DMS 273 (cell line): ENCODE measurements around the gene VCL.

ENCODE experiments used
- DNase-seq: peaks from one replicate; lab custom pipeline; 2025; ENCODE audit not compliant: unreplicated experiment; lab: John Stamatoyannopoulos, UW

VCL gene

GRCh38 chr10:74067373-74068352 lies 69.7 kb downstream of the VCL start:
- DNase-seq = no peak

- DNase-seq = no peak
These were observed 73.2 kb downstream of the VCL start for GRCh38 chr10:74071157-74071556.

GRCh38 chr10:74072503-74072902 lies 74.6 kb downstream of the VCL start:
- DNase-seq = no peak

DNA sequence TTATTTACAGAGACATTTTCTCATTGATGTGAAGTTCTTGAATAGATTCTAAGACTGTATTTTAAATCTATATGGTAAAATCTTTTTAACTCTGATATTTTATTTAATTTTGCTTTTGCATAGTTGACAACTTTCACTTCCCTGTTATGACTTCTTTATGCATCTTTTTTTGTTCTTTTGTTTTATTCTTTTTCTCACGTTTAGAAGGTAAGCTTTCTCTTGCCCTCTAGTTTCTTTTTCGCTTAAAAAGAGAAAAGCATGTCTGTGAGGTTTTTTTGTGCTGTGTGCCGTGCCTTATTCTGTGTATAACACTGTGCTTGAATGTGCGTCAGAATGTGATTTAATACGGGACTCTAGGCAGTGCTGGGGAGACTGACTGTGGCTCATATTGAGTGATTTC lies 78.0 kb downstream of the VCL start:
- DNase-seq = no peak

DNA sequence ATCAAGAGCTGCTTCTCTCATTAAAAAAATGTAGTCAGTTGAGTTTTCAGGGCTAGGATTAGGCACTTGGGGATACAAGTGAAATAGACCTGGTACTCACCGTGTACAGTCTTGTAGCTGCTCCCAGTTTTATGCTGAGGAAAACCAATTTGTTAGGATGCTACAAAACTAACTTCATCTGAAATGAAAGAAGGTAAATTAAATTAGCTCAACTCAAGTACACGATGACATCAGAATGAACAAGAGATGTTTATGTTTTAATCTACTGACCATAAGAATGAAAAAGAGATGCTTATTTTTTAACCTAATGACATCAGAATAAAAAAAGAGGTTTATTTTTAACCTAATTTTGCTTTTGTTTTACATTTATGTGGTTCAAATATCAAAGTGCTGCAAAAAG lies 79.0 kb downstream of the VCL start:
- no peak for DNase-seq

DNA sequence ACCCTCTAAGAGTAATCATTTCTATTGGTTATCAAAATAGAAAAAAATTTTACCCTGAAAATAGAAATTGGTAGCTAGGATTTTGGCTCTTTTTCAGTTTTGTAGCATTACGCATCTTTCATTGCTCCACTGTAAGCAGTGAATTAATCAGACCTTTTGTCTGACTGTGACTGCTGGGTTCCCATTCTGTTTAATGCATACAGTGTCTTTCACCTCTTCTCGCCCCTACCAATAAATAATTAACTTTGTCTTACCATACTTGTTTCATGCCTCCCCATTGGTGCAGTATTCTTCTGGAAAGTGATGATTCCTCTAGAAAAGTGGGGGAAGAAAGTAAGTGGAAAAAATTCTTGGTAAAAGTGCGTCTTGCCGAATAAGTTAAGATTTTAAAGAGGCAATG lies 79.5 kb downstream of the VCL start:
- DNase-seq = no peak

DNA sequence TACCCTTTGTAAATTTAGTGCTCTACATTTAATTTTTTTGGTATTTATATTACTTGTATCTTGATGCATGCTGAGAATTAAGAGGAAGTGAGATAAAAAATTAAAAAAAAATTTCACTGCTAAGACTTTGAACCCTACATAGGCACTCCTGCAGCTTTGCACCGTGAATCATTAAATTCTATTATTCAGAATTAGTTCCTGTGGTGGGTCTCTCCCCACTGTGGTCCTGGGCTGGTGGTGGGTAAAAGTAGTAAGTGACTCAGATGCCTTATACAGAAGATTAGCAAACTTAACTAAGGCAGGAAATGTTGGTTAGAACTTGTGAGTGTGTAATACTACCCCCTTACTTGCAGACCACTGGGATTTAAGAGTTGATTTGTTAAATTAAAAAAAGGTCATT lies 80.1 kb downstream of the VCL start:
- no peak for DNase-seq

GRCh38 chr10:74079028-74079935 lies 81.4 kb downstream of the VCL start:
- DNase-seq = no peak

- no peak for DNase-seq
These were observed 82.1 kb downstream of the VCL start for GRCh38 chr10:74079936-74080590.

DNA sequence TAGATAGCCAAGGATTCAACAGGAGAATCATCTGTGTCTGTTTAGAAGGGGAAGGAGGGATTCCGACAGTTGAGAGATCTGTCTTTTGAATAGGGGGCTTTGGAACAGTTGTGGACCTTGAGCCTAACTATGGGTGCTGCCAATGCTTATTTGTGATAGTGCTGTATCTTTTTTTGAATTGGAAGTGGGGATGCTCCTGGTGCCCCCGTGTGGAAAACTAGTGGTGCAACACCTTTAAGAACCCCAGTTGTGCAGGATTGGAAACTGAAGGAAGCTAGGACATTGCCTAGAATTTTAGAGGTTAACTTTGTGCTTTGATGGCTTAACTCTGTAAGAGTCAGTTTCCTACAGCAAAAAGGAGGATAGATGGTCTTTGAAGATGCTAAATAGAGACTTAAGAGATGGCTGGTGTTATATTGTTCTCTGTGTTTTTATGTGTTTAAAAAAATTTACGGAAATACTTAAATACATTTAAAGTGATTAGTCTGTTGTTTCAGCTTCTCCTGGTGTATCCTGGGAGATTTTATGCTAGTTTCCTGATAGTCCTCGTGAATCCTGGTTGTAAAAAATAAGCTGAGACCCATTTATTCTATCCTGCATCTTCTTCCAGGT lies 83.4 kb downstream of the VCL start:
- peak; percentile 53 for DNase-seq

GRCh38 chr10:74081941-74082718 lies 84.2 kb downstream of the VCL start:
- no peak for DNase-seq

- DNase-seq = no peak
These were observed 85.4 kb downstream of the VCL start for GRCh38 chr10:74083304-74083703.

- DNase-seq = no peak
These were observed 87.0 kb downstream of the VCL start for GRCh38 chr10:74084955-74085354.

DNA sequence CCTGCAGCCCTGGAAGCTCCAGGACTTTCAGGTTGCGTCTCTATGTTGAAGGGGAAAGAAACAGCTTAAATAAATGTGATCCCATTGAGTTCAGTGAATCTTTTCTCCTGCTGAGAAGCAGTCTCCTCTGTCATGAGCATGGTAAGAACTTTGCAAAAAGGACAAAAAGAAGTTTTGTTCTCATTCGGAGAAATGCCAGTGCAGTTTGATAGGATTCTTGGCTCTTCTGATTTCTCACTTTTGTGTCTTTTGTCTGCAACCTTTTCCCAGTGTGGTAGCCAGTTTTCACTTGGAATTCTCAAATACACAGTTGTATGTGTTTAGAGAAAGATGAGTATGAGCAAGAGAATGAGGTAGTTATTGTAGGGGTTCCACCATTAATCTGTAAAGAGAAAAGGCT lies 88.4 kb downstream of the VCL start:
- DNase-seq = no peak

DNA sequence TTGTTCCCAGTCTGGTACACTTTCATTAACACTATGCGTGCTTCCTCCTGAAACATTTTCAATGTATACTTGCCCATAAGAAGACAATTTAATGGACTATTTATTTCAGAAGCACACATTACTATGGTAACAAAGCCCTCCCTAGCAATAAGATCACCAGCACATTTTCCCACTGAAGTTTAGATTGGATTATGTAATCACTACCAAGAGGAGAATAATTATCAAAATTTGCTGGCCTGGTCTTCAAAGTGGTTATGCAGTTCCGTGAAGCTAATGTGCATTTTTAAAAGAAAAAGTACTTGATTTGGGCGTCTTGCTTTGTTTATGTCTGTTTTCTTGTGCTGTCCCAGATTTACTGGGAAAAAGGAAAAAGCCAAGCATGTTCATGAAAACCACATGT lies 90.8 kb downstream of the VCL start:
- no peak for DNase-seq

DNA sequence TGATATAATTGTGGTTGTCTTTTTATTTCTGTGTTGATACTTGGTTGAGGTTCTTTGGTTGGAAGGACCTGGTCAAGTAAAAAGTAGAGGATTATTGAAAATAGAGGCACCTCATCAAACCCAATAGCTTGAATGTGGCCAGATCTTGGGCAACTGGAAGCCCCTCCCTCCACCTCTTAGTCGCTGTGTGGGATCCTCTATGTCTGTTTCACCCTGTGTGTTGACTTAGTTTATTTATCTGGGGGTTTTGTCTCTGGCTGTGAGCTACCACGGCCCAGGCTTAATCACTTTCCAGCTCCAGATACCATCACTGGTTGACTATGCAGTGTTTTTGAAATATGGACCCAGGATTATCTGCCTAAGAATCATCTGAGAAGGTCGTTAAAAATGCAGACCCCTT lies 94.5 kb downstream of the VCL start:
- DNase-seq = no peak

GRCh38 chr10:74093530-74094164 lies 95.7 kb downstream of the VCL start:
- no peak for DNase-seq

- no peak for DNase-seq
These were observed 96.3 kb downstream of the VCL start for GRCh38 chr10:74094231-74094630.

GRCh38 chr10:74096777-74097176 lies 98.9 kb downstream of the VCL start:
- DNase-seq = no peak

DNA sequence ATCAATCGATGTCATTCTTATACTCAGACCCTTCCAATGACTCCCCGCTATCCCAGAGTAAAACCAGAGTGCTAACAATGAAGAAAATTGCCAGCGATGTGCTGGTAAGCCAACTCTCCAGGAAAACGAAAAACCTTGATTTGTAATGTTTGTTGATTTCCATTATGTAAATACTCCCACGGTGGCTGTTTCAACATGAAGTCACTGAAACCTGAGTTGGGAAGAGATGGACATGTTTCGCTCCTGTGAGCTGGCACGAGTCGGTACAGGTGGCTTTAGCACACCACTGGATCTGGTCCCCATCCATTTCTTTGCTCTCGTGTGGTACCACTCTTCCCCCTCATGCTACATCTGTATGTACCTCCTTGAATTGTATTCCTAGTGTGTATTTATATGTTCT lies 99.9 kb downstream of the VCL start:
- DNase-seq = no peak
